HFF-Myc (cell line): ENCODE measurements around the gene MMP7.

Source experiments
- DNase-seq: peaks from one replicate; pipeline ENCODE4 v3.0.0-alpha.2; 2011; ENCODE audit warnings: low read depth; ENCODE audit errors: extremely low read depth
- H3K4me3 ChIP-seq: replicated peaks from 2 replicates; pipeline ENCODE4 v1.5.1; 2011; ENCODE audit warnings: low read depth, mild to moderate bottlenecking, control low read depth, low read length
- TF ChIP-seq, protein P1 (sequence below): IDR thresholded peaks from 2 replicates; pipeline ENCODE4 v1.5.1; 2012; ENCODE audit warnings: mild to moderate bottlenecking, low read depth, low read length, control low read depth; ENCODE audit errors: missing control alignments

The MMP7 gene

DNA sequence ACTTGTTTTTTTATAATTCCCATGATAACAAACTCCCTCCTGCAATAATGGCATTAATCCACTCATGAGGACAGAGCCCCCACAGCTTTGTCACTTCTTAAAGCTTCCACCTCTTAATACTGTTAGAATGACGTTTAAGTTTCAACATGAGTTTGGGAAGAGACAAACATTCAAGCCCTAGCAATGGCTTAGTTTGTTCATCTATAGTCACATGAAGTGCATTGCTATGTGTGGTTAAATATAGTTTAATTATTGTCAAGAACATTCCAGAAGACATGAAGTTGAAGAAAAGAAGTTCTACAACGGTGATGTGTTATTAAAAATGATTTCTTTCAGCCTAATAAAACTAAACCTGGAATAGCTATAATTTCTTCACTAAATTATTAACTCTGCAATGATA is 30.6 kb downstream of the MMP7 start:
- no peak for DNase-seq
- no peak overlapping the region for H3K4me3 ChIP-seq
- TF ChIP-seq, protein P1, sequence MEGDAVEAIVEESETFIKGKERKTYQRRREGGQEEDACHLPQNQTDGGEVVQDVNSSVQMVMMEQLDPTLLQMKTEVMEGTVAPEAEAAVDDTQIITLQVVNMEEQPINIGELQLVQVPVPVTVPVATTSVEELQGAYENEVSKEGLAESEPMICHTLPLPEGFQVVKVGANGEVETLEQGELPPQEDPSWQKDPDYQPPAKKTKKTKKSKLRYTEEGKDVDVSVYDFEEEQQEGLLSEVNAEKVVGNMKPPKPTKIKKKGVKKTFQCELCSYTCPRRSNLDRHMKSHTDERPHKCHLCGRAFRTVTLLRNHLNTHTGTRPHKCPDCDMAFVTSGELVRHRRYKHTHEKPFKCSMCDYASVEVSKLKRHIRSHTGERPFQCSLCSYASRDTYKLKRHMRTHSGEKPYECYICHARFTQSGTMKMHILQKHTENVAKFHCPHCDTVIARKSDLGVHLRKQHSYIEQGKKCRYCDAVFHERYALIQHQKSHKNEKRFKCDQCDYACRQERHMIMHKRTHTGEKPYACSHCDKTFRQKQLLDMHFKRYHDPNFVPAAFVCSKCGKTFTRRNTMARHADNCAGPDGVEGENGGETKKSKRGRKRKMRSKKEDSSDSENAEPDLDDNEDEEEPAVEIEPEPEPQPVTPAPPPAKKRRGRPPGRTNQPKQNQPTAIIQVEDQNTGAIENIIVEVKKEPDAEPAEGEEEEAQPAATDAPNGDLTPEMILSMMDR = no peak

DNA sequence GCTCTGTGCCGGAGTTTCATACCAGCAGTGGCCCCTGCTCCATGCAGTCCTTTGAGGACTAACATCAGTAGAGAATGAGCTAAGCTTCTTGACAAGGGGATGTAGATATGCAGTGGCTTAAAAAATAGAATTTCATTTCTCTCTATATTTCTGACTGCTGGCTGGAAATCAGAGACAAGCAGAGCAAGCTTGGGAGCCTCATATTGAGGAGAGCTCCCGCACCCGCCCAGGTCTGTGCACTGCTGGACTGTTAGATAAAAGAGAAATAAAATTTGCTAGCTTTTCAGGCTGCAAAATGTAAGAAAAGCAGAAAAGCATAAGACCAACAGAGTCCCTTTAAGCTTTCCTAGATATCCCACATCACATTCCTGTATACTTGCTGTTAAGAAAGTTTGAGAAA is 31.4 kb downstream of the MMP7 start:
- H3K4me3 ChIP-seq = no peak overlapping the region
- DNase-seq = no peak
- TF ChIP-seq, protein P1 = no peak

DNA sequence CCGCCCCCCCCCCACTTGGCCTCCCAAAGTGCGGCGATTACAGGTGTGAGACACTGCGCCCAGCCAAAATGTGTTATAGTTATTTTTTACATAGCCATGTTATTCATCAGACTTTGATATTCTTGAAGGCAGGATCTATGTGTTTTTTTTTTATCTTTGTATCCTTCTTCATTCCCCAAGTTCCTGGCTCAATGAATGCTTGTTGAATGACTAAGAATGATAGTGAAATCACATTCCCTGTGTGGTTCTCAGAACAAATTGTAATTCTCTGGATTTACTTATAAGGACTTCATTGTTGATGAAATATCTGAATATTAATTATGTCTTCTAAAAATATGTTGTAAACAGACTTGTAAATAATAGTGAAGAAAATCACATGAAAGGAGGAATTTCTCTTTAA is 33.5 kb downstream of the MMP7 start:
- no peak for DNase-seq
- TF ChIP-seq, protein P1 = no peak
- no peak overlapping the region for H3K4me3 ChIP-seq

DNA sequence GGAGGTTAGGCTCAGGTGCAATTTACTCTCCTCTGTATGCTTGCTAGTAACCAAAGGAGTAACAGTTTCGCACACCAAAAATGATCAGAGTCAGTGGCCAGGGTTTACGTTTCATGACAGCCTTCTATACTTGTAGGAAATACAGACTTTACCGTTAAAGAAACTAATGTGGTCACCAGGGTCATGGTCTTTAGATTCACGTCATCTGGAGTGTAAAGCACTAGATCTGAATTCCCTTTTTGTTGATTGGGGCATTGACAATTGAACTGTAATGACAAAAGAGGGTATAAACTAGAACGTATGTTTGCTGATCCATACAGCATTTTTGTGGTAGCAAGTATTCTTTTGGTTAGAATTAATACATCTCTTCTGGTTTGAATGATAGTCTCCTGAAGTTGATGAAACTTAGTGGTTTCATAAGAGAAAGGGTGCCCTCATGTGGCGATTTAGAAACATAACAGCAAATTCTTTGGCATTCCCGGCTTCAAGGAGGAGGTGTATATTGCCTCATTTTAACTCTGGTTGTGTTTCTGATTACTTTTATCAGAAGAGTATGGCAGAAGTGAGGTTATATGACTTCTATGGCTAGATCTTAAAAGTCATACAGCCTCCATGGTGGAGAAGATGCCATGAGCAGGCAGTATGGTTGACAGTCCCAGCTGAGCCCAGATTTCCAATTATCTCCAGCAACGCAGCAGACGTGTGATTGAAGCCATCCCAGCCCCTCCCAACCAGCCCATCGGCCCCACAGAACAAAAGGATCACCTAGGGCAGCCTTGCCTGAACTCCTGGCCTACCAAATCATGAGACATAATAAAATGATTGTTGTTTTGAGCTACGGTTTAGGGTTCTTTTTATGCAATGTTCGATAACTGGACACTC is 35.1 kb downstream of the MMP7 start:
- H3K4me3 ChIP-seq = no peak overlapping the region
- DNase-seq = peak; percentile 65
- TF ChIP-seq, protein P1 = peak; percentile 57

DNA sequence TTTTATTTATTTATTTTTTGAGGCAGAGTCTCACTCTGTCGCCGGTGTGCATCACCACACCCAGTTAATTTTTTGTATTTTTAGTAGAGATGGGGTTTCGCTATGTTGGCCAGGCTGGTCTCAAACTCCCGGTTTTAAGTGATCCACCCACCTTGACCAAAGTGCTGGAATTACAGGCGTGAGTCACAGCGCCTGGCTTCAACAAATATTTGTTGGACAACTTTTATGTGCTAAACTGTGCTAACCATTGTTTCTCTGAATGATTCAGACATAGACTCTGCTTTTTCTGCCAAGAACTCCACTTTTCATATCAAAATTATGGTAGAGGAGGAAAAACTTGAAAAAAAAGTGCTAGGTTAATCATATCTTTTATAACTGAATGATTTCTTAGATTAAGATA is 36.3 kb downstream of the MMP7 start:
- H3K4me3 ChIP-seq = no peak overlapping the region
- DNase-seq = no peak
- TF ChIP-seq, protein P1 = no peak

DNA sequence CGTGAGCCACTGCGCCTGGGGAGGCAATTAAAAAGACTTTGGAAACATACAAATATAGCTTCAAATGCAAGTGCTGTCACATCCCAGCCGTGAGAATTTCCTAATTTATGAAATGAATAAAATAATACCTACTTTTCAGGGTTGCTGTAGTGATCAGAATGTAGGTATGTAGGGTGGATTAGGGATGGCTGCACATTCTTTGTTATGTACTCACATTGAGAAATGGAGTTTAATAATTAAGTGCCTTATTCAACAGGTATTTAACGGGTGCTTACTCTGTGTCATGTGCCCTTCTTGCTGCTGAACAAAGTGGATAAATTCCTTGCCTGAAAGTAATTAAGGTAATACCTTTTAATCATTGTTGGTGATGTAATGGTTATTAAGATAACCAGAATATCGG is 37.0 kb downstream of the MMP7 start:
- H3K4me3 ChIP-seq = no peak overlapping the region
- no peak for DNase-seq
- TF ChIP-seq, protein P1 = no peak
